Activated naive CD4-positive, alpha-beta T cell treated with anti-CD3 and anti-CD28 coated beads, Interleukin-2, amount 50 U/mL, for 24 hours (primary cell): ENCODE data around the gene FAM240B.

Experiments
- H3K27ac Mint-ChIP-seq: one replicate; pipeline ENCODE4 v1.8.0; 2021; ENCODE audit warnings: mild to moderate bottlenecking, mixed read lengths
- H3K27me3 Mint-ChIP-seq: one replicate; pipeline ENCODE4 v1.8.0; 2021; ENCODE audit warnings: mixed read lengths
- H3K36me3 Mint-ChIP-seq: one replicate; pipeline ENCODE4 v1.8.0; 2021; ENCODE audit warnings: mixed read lengths
- H3K4me1 Mint-ChIP-seq: one replicate; pipeline ENCODE4 v1.8.0; 2021; ENCODE audit warnings: mixed read lengths
- H3K4me3 Mint-ChIP-seq: one replicate; pipeline ENCODE4 v1.8.0; 2021; ENCODE audit warnings: mild to moderate bottlenecking, mixed read lengths
- H3K9me3 Mint-ChIP-seq: one replicate; pipeline ENCODE4 v1.8.0; 2021; ENCODE audit warnings: mixed read lengths

FAM240B gene

DNA sequence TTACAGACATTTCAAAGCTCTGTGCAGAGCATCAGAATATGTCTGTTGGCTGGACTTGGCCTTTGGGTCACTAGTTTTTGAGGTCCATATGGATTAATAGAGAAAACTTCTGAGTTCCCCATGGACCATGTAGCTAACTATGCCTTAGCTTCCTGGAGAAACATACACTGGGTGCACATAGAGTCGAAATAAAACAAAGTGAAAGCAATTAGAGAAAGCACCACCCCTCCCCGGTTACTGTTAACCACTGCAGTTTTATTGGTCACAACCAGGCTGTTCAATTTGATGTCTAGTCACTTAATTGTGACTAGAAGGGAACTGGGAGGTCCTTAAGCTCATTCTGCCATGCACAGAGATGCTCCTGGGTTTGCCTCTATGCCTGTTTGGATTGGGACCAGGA is 4.2 kb downstream of the FAM240B start:
- H3K36me3 Mint-ChIP-seq, result no peaks in the 10 kb centered on the region
- no peak overlapping the region for H3K4me3 Mint-ChIP-seq
- no peaks in the 10 kb centered on the region for H3K4me1 Mint-ChIP-seq
- no peaks in the 10 kb centered on the region for H3K9me3 Mint-ChIP-seq
- no peak overlapping the region for H3K27ac Mint-ChIP-seq
- peaks cover 13% of the 10 kb centered on the region for H3K27me3 Mint-ChIP-seq

DNA sequence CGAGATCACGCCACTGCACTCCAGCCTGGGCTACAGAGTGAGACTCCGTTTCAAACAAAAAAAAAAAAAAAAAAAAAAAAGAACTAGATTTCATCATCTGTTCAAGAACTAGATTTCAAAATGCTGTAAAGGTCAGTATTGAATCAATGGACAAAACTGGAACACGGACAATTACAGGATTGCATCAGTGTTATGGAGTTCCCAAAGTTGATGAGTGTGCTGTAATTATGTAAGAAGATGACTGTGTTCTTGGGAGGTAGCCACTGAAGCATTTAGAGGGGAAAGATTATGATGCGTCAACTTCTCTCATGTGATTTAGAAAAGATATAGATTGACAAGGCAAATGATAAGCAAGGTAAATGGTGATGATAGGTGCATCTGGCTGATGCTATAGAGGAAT is 6.5 kb downstream of the FAM240B start:
- Mint-ChIP-seq H3K9me3 (no peaks in the 10 kb centered on the region), H3K36me3 (no peaks in the 10 kb centered on the region), H3K4me1 (no peaks in the 10 kb centered on the region), H3K4me3 (no peak overlapping the region), H3K27me3 (peaks cover 13% of the 10 kb centered on the region), H3K27ac (no peak overlapping the region)

DNA sequence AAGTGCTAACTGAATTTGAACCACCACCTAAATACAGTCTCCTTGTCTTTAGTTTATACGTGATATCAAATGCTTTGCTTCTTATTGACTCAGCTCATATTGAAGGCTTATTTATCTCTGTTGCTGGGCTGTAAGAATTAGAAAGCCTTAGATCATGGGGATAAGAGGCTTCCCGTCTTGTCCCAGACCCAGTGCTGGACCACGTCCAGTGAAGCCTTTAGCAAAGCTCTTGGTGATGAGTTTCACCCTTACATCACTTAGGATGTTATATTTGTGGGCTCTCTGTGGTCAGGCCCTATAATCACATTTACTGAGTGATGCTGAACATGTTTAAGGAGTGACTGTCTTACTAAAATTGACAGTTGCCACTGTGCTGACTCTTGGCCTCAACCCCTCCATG is 11.2 kb downstream of the FAM240B start:
- Mint-ChIP-seq H3K4me1 (no peaks in the 10 kb centered on the region), H3K36me3 (no peaks in the 10 kb centered on the region), H3K27me3 (peaks cover 11% of the 10 kb centered on the region), H3K27ac (no peak overlapping the region), H3K4me3 (no peak overlapping the region), H3K9me3 (no peaks in the 10 kb centered on the region)

DNA sequence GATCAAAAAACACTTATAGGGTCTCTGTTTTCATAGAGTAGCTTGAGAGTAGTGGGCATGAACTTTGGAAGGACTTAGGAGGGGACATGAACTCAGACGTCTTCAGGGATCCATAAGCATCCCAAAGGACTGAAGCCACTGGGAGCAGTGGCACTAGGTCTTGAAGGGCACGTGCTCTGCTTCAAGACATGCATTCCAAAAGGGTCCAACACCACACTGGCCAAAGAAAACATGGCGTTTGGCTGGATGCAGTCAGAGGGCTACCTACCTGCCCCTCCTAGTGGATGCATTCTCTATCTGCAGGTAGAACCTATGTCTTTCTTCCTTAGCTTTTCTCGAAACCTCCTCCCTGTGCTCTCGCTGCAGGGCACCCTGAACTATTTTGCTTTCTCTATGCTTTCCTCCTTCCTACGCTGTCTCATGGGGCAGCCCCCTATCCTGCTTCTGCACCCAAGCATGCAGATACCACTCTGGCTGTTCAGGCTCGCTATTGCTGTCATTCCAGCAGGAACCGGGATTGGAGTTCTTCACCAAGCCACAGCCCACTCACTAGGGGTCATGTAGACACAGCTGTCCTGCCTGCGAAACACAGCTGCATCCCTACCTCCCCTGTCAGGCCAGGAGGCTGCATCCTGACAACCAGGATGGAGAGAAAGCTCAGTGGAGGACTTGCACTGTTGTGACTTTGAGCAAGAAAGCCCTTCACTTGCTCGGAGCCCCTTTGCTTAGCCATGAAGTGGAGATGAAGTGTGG is 11.9 kb downstream of the FAM240B start:
- H3K27me3 Mint-ChIP-seq, result peaks cover 11% of the 10 kb centered on the region
- no peaks in the 10 kb centered on the region for H3K36me3 Mint-ChIP-seq

DNA sequence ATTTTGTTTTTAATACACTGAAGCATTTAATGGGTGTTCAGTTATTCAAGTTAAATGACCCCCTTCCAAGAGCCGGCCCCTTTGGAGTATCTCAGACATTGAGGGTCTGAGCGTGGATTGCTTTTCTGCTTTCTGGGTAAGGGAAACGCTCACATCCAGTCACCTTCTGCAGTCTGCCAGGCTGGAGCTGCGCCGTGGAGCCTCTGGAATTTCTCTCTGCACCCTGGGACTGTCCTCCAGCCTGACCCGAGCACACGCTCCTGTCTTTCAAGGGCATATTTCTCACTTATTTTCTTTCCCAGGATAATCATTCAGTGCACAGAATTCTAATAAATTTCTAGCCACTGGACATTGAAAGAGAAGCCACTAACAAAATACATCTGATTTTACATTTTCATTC is 13.4 kb downstream of the FAM240B start:
- Mint-ChIP-seq H3K4me1 (no peaks in the 10 kb centered on the region), H3K36me3 (no peaks in the 10 kb centered on the region), H3K27ac (no peak overlapping the region), H3K27me3 (peaks cover 6% of the 10 kb centered on the region), H3K9me3 (no peaks in the 10 kb centered on the region), H3K4me3 (no peak overlapping the region)

More for the DNA sequence above, 11.9 kb downstream of the FAM240B start:
- Mint-ChIP-seq H3K27ac (no peak overlapping the region), H3K4me1 (no peaks in the 10 kb centered on the region), H3K4me3 (no peak overlapping the region), H3K9me3 (no peaks in the 10 kb centered on the region)

DNA sequence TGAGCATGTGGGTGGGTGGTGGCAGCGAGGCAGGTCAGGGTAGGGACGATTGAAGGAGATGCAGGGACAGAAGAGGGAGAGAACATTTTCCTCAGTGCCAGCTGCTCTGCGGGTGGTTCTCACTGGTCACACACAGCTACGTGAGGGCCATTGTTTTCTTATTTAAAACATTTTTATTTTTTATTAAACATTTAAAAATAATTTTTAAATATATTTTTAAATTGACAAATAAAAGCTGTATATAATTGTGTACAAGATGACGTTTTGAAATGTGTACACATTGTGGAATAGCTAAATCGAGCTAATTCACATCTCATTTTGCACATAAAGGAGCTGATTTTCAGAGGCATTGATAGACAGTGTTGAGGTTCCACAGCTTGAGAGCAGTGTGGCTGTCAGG is 14.0 kb downstream of the FAM240B start:
- Mint-ChIP-seq H3K4me1 (no peaks in the 10 kb centered on the region), H3K27ac (no peak overlapping the region), H3K9me3 (no peaks in the 10 kb centered on the region), H3K36me3 (no peaks in the 10 kb centered on the region), H3K4me3 (no peak overlapping the region), H3K27me3 (peaks cover 4% of the 10 kb centered on the region)

DNA sequence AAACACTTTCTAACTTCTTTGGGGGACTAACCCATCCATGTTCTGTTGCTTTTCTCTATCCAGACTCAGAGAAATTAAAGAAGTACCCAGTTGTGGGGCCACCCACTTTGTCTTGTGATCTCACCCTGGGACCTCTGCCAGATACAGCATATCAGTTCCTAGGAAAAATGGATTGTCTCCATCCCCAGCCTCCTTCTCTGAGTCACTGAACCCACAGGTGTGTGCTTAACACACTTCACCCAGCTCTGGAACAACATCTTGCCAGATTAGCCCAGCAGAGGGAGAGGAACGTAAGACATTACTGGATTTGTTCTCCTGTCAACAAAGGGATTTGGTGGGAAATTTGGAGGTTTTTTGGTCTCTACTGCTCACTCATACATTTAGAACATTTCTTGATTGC is 19.2 kb downstream of the FAM240B start:
- H3K27me3 Mint-ChIP-seq, result peaks cover 4% of the 10 kb centered on the region
- H3K9me3 Mint-ChIP-seq, result no peaks in the 10 kb centered on the region

DNA sequence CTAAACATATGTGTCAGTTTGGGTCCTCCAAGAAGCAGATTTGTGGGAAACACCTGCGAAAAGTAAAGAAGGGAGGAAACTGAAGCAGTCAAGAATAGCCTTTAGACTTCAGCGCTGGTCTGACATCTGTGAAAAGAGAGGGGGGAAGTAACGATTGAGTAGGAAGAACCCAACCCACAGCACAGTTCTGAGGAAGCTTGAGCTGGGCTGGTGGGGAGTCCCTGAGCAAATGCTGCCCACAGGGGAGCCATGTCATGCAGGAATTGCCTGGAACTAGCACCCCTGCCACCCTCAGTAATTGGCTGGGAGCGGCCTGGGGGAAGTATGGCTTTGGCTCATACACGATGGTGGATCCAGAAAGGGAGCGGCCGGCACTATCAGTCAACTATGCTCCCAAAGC is 20.6 kb downstream of the FAM240B start:
- Mint-ChIP-seq H3K4me3 (no peak overlapping the region), H3K36me3 (no peaks in the 10 kb centered on the region), H3K9me3 (no peaks in the 10 kb centered on the region), H3K4me1 (no peaks in the 10 kb centered on the region), H3K27ac (no peak overlapping the region), H3K27me3 (peaks cover 1% of the 10 kb centered on the region)

More for the DNA sequence above, 19.2 kb downstream of the FAM240B start:
- Mint-ChIP-seq H3K27ac (no peak overlapping the region), H3K4me1 (no peaks in the 10 kb centered on the region), H3K36me3 (no peaks in the 10 kb centered on the region), H3K4me3 (no peak overlapping the region)

DNA sequence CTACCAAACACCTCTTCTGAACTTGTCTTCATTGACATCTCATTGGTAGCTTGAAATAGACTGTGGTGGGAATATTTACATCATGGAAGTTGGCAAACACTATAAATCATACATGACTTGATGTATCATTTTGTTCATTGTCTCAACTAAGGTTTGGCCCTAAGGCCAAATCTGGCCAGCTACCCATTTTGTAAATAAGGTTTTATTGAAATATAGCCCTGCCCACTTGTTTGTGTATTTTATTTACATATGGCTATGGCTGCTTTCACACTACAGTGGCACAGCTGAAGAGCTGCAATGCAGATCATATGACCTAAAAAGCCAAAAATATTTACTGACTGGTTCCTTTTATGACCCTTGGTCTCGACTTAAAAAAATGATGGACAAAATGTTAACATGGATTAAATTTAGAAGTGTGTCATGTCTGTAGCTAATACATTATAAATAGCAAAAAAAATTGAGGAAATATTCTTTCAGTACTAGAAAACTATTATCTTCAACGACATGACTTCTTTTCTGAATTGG is 22.1 kb downstream of the FAM240B start:
- Mint-ChIP-seq H3K27me3 (peaks cover 1% of the 10 kb centered on the region), H3K4me3 (no peak overlapping the region), H3K27ac (no peak overlapping the region), H3K9me3 (no peaks in the 10 kb centered on the region), H3K36me3 (no peaks in the 10 kb centered on the region), H3K4me1 (no peaks in the 10 kb centered on the region)

DNA sequence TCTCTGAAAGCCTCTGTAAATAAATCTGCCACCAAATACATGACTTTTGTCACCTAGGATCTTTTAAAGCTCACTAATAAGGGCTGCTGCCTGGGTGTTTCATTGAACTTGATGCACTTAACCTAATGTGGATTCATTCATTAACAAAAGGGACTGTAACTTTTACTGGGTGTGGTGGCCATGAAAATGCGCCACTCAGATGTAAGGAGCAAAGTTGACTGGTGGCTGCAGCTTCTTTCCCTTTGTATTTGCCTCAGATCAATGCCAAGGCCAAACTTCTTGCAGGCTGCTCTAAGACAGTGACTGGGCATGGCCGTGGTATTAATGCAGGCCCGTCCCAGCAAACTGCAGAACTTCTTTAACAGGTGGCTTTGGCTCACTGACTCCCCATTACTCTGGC is 22.9 kb downstream of the FAM240B start:
- Mint-ChIP-seq H3K4me3 (no peak overlapping the region), H3K9me3 (no peaks in the 10 kb centered on the region), H3K4me1 (no peaks in the 10 kb centered on the region), H3K27me3 (peaks cover 1% of the 10 kb centered on the region), H3K27ac (no peak overlapping the region), H3K36me3 (no peaks in the 10 kb centered on the region)

DNA sequence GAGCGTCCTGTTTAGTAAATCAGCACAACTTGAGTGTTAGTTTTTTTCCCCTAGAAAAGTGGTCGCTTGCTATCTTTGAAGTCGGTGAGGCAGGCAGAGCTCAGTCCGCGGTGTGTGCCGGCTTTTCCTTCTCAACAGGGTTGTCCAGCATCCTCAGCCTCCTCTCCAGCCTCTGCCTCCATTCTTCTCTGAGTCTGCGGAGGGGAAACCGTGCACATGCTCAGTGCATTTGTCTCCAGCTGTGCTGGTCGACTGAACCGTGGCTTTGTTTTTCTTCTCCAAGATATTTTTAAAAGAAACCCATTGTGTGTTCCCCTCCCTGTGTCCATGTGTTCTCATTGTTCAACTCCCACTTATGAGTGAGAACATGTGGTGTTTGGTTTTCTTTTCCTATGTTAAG is 25.3 kb downstream of the FAM240B start:
- Mint-ChIP-seq H3K9me3 (no peaks in the 10 kb centered on the region), H3K27ac (no peak overlapping the region), H3K4me1 (no peaks in the 10 kb centered on the region), H3K4me3 (no peak overlapping the region), H3K36me3 (no peaks in the 10 kb centered on the region), H3K27me3 (peaks cover 1% of the 10 kb centered on the region)

DNA sequence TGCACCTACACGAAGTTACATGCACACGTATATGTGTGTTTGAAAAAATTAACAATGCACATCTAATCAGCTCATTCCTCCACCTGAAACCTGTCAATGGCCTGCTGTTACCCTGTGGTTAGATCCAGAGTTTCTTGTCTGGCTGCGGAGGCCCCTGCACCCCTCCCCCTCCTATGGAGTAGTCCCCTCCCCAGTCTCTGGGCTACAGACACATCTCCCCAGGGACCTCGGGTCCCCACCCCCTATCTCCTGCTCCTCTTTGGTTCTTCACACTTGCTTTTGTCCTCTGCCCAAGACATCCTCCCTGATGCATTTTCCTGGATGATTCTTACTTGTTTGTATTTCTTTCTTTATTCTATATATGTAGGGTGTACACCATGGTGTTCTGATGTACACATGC is 27.2 kb downstream of the FAM240B start:
- Mint-ChIP-seq H3K27ac (no peak overlapping the region), H3K27me3 (peaks cover 1% of the 10 kb centered on the region), H3K4me1 (no peaks in the 10 kb centered on the region), H3K36me3 (no peaks in the 10 kb centered on the region), H3K9me3 (no peaks in the 10 kb centered on the region), H3K4me3 (no peak overlapping the region)

DNA sequence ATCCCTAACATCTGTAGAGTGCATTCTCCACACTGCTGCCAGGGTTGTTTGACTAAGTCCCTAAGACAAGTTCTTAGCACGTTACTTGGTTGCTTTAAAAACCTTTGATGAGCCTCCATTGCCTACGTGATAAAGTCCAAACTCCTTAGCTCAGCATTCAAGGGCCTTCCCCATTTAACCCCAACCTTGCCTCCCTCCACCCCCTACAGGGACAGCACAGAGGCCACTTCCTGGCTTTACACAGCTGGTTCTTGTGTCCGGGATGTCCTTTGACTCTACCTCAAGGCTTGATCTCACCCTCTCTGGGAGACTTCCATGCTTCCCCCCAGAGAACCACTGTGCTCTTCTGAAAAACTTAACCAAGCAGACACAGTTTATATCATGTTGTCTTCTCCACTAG is 29.4 kb downstream of the FAM240B start:
- no peaks in the 10 kb centered on the region for H3K9me3 Mint-ChIP-seq
- H3K4me3 Mint-ChIP-seq, result no peak overlapping the region
- H3K27ac Mint-ChIP-seq, result no peak overlapping the region
- H3K4me1 Mint-ChIP-seq, result no peaks in the 10 kb centered on the region
- no peaks in the 10 kb centered on the region for H3K36me3 Mint-ChIP-seq
- peaks cover 2% of the 10 kb centered on the region for H3K27me3 Mint-ChIP-seq

DNA sequence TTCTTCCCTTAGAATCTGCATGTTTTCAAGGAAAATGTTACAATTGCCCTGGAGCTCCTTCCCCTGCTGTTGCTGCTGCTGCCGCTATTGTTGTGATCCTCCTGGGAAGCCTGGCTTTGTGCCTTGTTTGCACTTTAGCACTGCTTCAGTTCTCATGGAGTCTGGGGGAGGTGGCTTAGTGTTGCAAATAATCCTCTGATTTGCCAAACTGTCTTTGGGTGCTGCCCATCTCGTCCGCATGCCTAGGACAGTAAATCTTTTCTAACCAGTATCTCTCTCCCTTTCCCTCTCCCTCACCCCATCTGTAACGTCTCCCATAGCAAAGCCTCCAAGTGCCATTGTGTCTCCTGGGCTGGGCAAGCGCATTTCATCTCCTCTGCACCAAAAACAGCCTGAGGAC is 30.3 kb downstream of the FAM240B start:
- Mint-ChIP-seq H3K27ac (no peak overlapping the region), H3K4me1 (no peaks in the 10 kb centered on the region), H3K4me3 (no peak overlapping the region), H3K9me3 (no peaks in the 10 kb centered on the region), H3K36me3 (no peaks in the 10 kb centered on the region), H3K27me3 (peaks cover 1% of the 10 kb centered on the region)

DNA sequence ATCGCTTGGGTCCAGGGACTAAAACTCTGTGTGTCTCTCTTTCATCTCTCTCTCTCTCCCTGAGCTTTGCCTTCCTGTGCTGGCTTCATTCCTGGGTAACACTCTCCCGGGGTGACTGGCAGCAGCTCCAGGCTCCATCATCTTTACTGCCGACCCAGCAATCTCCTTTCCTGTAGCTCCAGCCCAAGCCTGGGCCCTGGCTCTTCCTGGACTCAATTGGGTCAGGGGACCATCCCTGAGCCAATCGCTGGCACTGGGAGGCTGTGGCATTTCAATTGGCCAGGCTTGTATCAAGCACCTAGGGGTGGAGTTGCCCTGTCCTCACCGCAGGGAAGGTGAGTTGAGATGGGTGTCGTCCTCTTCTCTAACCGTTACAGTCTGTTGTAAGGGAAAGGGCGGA is 31.9 kb downstream of the FAM240B start:
- Mint-ChIP-seq H3K4me1 (no peaks in the 10 kb centered on the region), H3K36me3 (no peaks in the 10 kb centered on the region), H3K9me3 (no peaks in the 10 kb centered on the region), H3K4me3 (no peak overlapping the region), H3K27ac (no peak overlapping the region), H3K27me3 (peaks cover 1% of the 10 kb centered on the region)

DNA sequence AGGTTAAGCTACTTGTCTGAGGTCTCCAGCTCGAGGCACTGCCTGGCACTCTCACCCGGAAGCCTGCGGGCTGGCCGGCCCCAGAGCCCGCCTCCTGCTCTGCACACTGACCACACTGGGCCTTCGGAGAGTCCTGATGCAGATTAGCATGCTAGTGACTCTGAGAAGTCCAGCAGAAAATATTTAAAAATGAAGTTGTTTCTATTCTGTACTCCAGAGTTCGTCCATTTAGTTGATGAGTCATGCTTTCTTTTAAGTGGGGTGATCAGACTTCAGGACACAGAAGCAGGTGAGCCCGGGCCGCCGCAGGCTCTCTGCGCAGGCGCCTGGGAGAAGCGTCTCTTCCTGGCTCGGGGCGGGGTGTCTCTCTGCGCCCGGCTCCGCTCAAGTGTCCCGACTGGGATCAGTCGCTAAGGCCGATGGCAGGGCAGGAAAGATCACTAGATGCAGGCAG is 32.5 kb downstream of the FAM240B start:
- no peaks in the 10 kb centered on the region for H3K36me3 Mint-ChIP-seq
- no peak overlapping the region for H3K27ac Mint-ChIP-seq
- H3K9me3 Mint-ChIP-seq, result no peaks in the 10 kb centered on the region
- H3K4me1 Mint-ChIP-seq, result no peaks in the 10 kb centered on the region
- peaks cover 1% of the 10 kb centered on the region for H3K27me3 Mint-ChIP-seq
- peak overlapping the region; percentile 30 for H3K4me3 Mint-ChIP-seq

DNA sequence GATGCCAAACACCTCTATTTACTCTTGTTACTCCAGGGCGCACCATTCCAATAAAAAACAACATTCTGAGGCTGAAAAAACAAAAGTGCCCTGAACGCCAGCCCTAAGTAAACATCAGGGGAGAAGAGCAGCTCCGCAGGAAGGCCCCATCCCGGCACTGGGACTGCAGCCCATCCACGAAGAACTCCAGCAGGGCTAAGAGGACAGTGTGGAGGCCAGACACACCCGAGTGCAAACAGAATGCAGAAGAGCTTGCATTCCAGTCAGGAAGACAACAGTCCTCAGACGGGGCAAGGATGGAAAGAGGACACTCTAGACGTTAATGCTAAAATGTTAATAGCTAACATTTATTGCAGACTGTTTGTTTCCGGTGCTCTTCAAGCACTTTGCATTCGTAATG is 33.0 kb downstream of the FAM240B start:
- H3K36me3 Mint-ChIP-seq, result no peaks in the 10 kb centered on the region
- peaks cover 1% of the 10 kb centered on the region for H3K27me3 Mint-ChIP-seq
- no peak overlapping the region for H3K4me3 Mint-ChIP-seq
- no peaks in the 10 kb centered on the region for H3K9me3 Mint-ChIP-seq
- H3K4me1 Mint-ChIP-seq, result no peaks in the 10 kb centered on the region
- no peak overlapping the region for H3K27ac Mint-ChIP-seq
